Dermis microvascular lymphatic vessel endothelial cell (primary cell): Measurements from ENCODE around the gene TFB2M. TPM values are rescaled to one million over a fixed set of nuclear protein-coding genes. Genes with fewer than 3 reads are reported as not detected.
"Not testable (repeated sequence)": the region's sequence is repeated elsewhere in the genome, so short reads cannot be mapped to it uniquely, and the experiment has no call there.

Experiments used
- DNase-seq, 2 donors: peaks; one replicate each; pipeline versions ENCODE4 v3.0.0 to v3.0.0-alpha.2; 2010; ENCODE audit warnings: low read depth in 2 of 2
- total RNA-seq: library from RNA; depleted of rRNA; stranded (reverse); fragments of >200 nt; gene quantifications from 2 replicates; pipeline ENCODE4 v1.2.1, GENCODE V29; 2014

Gene TFB2M
- 13.3 and 14.6 TPM in 2 replicates for total RNA-seq

- peak; percentile 99 to 100 for DNase-seq
Observed at GRCh38 chr1:246566128-246566812, at the start of gene TFB2M, which contains the start of gene CNST. Gene TFB2M, minus strand, starts transcription at chr1:246566261. Its CDS starts 123 bp downstream, at chr1:246566138. Gene CNST, plus strand, starts transcription at chr1:246566456. Its CDS starts 25,107 bp downstream, at chr1:246591563.

GRCh38 chr1:246613096-246613758 lies 47.2 kb upstream of the TFB2M start:
- DNase-seq, result no peak

GRCh38 chr1:246609632-246610031 lies 43.6 kb upstream of the TFB2M start:
- no peak for DNase-seq

- DNase-seq, result peak; percentile 98 to 99
Observed at GRCh38 chr1:246608616-246609376, 42.7 kb upstream of the TFB2M start.

- peak; percentile 62 to 89 for DNase-seq
Observed at GRCh38 chr1:246607462-246607861, 41.4 kb upstream of the TFB2M start.

DNA sequence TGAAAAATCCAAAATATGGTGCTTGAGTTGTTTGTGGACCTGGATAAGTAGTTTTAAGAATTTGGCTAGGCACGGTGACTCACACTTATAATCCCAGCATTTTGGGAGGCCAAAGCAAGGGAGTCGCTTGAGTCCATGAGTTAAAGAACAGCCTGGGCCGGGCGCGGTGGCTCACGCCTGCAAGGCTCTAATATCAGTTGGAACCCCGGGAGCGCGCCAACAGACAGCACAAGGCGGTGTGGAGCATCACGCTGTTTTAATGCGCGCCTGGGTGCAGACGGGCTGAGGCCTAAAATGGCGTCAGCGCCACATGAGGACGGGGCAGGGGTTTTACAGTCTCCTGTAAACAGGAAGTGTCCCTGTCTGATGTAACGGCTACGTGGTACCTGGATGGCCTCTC lies 39.2 kb upstream of the TFB2M start:
- not testable (repeated sequence) for DNase-seq

GRCh38 chr1:246602194-246602593 lies 36.1 kb upstream of the TFB2M start:
- no peak for DNase-seq

DNA sequence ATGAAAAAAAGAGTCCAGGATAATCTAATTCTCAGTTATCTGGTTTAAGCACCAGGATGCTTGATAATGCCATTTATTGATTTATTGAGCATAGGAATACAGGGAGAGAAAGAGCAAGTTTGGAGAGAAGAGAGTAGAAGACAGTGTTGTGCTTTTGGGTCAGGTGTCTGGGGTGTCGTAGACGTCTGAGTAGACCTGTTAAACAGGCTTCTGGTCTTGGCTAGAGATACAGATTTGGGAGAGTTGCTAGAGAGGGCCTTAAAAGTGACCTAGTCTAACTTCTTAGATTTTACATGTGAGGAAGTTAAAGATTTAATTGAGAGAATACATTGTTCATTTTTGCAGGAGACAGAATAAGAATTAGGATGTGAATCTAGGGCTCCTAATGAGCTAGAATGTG lies 34.5 kb upstream of the TFB2M start:
- no peak for DNase-seq

DNA sequence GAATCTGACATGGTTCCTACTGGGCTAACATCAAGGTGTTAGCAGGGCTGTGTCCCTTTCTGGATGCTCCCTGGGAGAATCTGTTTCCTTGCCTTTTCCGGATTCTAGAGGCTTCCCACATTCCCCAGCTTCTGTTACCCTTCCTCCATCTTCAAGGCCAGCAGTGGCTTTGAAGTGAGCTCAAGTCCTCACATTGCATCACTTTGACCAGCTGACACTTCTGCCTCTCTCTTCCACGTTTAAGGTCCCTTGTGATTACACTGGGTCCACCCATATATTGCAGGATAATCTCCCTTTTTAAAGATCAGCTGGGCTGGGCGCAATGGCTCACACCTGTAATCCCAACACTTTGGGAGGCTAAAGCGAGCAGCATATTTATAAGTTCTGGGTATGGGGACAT lies 33.3 kb upstream of the TFB2M start:
- DNase-seq, result no peak

DNA sequence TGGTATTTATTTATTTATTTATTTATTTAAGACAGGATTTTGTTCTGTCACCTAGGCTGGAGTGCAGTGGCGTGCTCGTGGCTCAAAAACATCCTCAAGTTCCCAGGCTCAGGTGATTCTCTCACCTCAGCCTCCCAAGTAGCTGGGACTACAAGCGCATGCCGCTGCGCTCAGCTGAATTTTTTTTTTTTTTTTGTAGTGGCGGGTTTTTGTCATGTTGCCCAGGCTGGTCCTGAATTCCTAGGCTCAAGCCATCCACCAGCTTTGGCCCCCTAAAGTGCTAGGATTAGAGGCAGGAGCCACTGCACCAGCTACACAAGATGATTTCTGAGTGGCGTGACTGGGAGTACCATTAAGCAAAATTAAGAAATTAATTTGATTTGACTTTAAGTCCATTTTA lies 31.9 kb upstream of the TFB2M start:
- DNase-seq, result no peak

DNA sequence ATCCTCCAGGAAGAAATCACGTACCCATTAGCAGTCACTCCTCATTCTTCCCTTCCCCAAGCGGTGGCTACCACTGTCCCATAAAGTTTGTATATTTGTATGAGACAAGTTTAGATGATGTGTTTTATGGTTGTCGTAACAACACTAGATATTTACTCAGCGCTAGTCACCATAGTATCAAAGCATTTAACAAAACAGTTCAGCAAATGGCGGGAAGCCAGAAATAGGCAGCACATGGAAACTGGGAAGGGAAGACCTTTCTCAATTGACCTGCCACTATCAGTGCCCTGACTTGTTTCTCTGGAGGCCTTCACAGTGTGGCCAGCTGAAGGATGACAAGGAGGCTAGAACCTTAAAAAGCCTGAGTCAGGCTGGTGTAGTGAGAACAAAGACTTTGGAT lies 31.3 kb upstream of the TFB2M start:
- peak; percentile 96 to 98 for DNase-seq

- no peak for DNase-seq
Observed at GRCh38 chr1:246595146-246595545, 29.1 kb upstream of the TFB2M start.

GRCh38 chr1:246592695-246593094 lies 26.6 kb upstream of the TFB2M start:
- no peak for DNase-seq

- no peak for DNase-seq
Observed at GRCh38 chr1:246591958-246592357, 25.9 kb upstream of the TFB2M start.

DNA sequence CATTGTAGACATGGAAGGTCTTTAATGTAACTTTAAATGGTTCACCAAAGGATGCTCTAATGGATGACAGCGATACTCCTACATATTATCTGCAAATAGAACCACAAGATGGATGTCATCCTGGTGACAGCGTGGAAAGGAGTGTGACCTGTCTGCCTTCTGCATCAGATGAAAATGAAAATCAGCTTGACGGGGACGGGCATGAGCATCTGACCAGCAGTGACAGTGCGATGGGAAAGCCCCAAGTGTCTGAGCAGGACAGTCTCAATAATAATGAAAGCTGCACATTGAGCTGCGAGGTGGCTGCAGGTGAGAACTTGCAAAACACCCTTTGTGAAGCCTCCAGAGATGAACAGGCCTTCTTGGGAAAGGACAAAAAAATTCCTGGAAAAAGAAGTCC lies 25.4 kb upstream of the TFB2M start:
- no peak for DNase-seq

GRCh38 chr1:246591047-246591446 lies 25.0 kb upstream of the TFB2M start:
- no peak for DNase-seq

DNA sequence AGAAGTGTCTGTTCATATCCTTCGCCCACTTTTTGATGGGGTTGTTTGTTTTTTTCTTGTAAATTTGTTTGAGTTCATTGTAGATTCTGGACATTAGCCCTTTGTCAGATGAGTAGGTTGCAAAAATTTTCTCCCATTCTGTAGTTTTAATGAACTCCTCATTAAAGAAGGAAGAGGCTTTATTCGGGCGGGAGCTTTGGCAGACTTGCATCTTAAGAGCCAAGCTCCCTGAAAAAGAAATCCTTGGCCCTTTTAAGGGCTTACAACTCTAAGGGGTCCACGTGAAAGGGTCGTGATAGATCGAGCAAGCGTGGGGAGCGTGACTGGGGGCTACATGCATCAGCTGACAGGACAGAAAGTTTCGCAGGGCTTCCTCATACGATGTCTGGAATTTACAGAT lies 23.9 kb upstream of the TFB2M start:
- DNase-seq, result not testable (repeated sequence)

DNA sequence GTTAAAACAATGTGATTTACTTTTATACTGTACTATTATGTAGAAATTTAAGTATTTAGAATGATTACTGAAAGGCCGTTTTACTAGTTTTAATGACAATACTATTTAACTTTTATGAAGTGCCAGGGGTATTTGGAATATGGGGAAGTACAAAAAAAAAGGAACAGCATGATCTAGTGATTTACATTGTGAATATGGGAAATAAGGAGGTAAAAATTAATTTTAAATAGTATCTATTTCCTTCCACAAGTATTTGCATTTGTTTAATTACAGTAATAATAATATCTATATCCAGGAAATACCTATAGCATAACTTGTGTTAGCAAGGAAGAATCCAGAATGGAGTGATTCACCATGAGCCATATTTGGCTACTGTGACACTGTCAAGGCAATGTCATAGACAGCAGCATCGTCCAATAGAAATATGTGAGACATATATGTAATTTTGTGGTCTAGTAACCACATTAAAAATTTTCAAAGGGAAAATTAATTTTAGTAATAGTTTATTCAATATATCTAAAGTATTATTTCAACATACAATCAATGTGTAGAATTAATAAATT lies 22.2 kb upstream of the TFB2M start:
- peak in 1 of 2 donors; percentile 69 for DNase-seq

DNA sequence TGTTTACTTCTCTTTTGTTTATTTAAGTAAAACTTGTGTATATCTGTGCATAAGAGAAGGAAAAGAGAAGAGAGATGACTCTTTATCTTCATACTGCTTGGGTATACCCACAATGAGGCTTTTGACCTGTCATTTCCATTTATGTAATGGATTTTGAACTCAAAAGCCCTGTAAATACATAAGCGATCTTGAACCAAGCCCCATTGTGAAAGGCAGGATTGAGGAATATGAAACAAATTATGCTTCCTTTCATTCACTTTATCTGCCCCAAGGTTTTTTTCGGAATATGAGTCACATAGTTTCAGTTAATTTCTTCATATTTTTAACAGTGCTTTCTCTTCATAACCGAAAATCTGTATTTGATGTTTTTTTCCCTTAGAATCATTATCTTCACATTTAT lies 21.5 kb upstream of the TFB2M start:
- DNase-seq, result peak in 1 of 2 donors; percentile 73

- no peak for DNase-seq
Observed at GRCh38 chr1:246587032-246587431, 21.0 kb upstream of the TFB2M start.

- DNase-seq, result no peak
Observed at GRCh38 chr1:246583448-246584185, 17.6 kb upstream of the TFB2M start.
